GM18517 (cell line): Measurements from ENCODE around the gene RAD51B.
"Not testable (repeated sequence)": the region's sequence is repeated elsewhere in the genome, so short reads cannot be mapped to it uniquely, and the experiment has no call there.

Source experiments
- ATAC-seq: cut with Tn5 transposase; IDR thresholded peaks from one replicate; pipeline ENCODE4 v1.9.1; 2021; ENCODE audit warnings: mild to moderate bottlenecking, moderate library complexity; ENCODE audit not compliant: unreplicated experiment

Gene RAD51B

DNA sequence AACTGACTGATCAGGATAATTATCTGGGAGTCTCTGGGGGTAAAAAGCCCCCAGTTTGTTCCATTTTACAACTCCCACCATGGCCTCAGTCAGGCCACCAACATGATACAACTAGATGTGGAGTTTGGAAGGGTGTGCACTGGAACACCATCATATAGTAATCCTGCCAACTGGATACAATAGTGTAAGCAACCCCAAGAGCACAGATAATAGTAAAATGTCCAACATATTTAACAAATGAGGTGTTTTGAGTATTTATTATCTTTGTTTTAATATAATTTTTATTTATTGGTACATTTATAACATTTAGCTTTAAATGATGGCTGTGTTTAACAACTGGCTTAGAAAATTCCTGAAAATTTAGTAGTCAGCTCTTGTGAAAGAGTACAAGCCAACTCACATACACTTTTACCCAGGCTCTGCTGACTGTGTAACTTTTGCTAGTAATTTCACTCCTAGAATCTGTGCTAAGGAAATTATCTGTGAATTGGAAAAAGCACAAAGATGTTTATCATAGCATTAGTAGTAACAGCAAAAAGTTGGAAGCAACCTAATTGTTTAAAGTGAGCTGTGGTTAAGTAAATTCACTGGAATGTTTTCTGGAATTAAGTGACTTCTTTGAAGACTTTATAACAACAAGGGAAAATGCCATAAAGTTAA is 196.8 kb downstream of the RAD51B start:
- no peak for ATAC-seq

DNA sequence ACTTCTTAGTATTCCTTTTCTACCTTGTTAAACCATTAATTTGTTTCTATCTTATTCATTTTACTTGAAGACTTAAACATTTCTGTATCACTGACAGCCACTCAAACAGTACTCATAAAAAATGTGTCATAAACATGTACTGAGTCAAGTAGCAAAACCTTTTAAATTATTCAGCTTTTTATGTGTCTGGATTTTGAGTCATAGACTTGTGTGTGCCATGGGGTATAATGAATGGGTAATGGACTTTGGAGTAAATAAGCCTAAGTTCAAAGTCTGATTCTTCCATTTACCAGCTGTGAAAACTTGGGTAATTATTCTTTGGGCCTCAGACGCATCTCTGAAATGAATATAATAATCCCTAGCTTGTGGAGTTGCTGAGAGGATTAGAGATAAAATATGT is 199.0 kb downstream of the RAD51B start:
- ATAC-seq = no peak

DNA sequence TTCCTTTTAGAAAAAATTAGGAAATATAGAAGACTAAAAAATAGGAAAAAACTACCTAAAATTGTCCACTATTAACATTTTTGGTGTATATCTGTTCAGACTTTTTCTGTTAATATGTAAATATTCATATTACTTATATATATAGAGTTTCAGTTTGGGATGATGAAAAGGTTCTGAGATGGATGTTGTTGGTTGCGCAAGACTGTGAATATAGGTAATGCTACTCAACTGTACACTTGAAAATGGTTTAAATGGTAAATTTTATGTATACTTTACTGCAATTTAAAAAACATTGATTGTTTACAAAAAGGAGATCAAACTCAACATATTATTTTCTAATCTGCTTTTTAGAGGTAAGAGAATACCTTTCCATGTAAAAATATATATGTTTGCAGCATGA is 200.9 kb downstream of the RAD51B start:
- ATAC-seq = no peak

- no peak for ATAC-seq
These were observed 201.6 kb downstream of the RAD51B start for GRCh38 chr14:68020999-68021663.

- ATAC-seq = no peak
These were observed 207.7 kb downstream of the RAD51B start for GRCh38 chr14:68027276-68027675.

DNA sequence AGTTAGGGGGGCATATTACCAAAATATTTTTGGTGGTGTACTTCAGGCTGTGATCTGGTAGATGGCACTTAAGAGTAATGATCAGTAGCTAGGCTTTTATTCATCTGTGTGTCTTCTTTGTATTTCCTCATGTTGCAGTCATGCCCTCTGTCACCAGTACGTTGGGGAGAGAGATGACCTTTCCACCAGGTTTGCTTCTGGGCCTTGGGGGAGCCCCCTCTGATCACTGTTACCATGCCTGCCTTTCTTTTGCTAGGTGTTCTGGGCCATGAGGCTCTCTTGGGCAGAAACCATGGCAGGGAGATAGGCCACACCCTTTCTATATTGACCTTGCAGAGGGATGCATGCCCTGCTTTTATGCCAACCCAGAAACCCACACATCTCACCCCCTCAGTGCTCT is 208.5 kb downstream of the RAD51B start:
- ATAC-seq = no peak

DNA sequence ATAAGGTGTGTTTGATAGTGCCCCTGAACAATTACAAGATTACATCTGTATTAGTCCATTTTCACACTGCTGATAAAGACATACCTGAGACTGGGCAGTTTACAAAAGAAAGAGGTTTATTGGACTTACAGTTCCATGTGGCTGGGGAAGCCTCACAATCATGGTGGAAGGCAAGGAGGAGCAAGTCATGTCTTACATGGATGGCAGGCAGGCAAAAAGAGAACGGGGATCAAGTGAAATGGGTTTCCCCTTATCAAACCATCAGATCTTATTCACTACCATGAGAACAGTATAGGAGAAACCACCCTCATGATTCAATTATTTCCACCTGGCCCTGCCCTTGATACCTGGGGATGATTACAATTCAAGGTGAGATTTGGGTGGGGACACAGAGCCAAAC is 211.4 kb downstream of the RAD51B start:
- not testable (repeated sequence) for ATAC-seq

GRCh38 chr14:68032154-68032553 is 212.6 kb downstream of the RAD51B start:
- ATAC-seq = no peak

- ATAC-seq = no peak
These were observed 213.9 kb downstream of the RAD51B start for GRCh38 chr14:68033336-68033932.

DNA sequence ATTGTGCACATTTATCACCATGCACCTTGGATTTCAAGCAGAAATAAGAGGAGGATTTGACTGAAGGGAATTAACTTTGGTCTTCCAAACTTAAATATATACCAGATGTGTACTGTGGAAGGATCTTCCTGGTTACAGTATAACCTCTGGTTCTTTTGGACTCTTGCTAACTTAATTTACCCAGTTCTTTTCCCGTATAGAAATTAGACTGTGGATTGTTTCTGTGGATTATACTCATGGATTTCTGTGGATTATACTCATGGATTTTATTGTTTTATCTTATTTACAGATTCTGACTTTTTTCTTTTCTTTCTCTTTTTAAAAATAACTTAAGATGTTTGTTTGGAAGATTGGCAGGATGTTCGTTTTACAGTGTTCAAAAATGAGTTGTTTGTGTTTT is 215.3 kb downstream of the RAD51B start:
- no peak for ATAC-seq

DNA sequence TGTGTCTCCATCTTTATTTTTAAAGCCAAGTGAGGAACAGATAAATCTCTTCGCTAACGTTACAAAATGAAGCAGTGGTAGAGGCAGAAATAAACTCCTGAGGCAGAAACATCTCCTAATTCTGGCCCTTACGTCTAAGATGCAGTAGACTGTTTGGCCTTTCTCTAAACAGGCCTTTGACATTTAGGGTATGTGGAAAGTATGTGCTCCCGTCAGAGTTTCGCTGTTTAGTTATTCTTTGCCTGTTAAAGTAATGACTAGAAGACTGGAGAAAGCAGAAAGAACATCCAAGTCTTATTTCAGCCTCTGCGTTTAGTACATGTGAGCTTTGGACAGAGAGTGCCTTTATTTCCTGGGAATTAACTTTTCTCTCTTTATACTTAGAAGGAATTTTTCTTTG is 216.6 kb downstream of the RAD51B start:
- no peak for ATAC-seq

- no peak for ATAC-seq
These were observed 220.0 kb downstream of the RAD51B start for GRCh38 chr14:68039593-68039992.

DNA sequence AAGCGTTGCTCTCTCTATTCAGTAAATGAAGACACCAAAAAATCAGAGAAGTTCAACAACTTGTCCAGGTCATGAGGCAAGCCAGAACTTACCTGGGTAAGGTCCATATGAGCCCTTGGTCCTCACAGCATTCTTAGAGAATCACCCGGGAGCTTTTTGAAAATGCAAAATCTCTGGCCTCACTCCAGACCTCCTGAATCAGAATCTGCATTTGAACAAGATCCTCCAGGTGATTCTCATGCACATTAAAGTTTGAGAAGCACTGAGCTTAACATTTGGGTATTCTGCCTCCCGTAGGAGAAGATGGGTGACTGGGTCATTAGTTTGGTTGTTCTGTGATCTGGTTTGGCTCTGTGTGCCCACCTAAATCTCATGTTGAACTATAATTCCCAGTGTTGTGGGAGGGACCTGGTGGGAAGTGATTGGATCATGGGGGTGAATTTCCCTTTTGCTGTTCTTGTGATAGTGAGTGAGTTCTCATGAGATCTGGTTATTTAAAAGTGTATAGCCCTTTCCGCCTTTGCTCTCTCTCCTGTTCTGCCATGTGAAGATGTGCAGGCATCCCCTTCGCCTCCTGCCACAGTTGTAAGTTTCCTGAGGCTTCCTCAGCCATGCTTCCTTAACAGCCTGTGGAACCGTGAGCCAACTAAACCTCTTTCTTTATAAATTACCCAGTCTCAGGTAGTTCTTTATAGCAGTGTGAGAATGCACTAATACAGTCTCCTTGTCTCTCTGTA is 221.2 kb downstream of the RAD51B start:
- no peak for ATAC-seq

GRCh38 chr14:68041876-68042354 is 222.3 kb downstream of the RAD51B start:
- ATAC-seq = no peak

- ATAC-seq = no peak
These were observed 223.1 kb downstream of the RAD51B start for GRCh38 chr14:68042586-68043210.

GRCh38 chr14:68043752-68044151 is 224.2 kb downstream of the RAD51B start:
- ATAC-seq = no peak

- no peak for ATAC-seq
These were observed 228.3 kb downstream of the RAD51B start for GRCh38 chr14:68047906-68048305.

DNA sequence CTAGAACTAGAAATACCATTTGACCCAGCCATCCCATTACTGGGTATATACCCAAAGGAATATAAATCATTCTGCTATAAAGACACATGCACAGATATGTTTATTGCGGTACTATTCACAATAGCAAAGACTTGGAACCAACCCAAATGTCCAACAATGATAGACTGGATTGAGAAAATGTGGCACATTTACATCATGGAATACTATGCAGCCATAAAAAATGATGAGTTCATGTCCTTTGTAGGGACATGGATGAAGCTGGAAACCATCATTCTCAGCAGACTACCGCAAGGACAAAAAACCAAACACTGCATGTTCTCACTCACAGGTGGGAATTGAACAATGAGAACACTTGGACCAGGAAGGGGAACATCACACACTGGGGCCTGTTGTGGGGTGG is 229.2 kb downstream of the RAD51B start:
- not testable (repeated sequence) for ATAC-seq

DNA sequence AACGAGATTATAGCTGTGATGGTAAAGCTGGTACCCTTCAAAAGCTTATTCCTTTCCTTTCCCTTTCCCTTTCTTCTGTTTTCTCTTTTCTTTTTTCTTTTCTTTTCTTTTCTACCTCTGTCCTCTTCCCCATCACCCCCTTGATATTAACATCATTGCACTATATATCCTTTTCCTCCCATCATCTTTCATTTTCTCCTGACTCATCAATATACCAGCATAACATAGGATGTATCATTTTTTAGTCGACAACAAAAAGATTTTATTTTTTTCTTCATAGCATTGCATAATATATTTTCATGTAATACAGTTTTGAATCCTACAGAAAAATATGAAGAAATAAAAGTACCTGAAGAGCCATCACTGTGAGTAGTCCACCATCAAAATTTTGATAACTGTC is 230.6 kb downstream of the RAD51B start:
- no peak for ATAC-seq

GRCh38 chr14:68051146-68051545 is 231.6 kb downstream of the RAD51B start:
- no peak for ATAC-seq

- no peak for ATAC-seq
These were observed 240.6 kb downstream of the RAD51B start for GRCh38 chr14:68060198-68060597.
